GM21723 (cell line): ENCODE results near the gene AKAP12.
"Not testable (repeated sequence)": the region's sequence is repeated elsewhere in the genome, so short reads cannot be mapped to it uniquely, and the experiment has no call there.

ENCODE experiments used
- ATAC-seq: cut with Tn5 transposase; IDR thresholded peaks from one replicate; pipeline ENCODE4 v1.9.1; 2021; ENCODE audit warnings: mild to moderate bottlenecking, moderate library complexity; ENCODE audit not compliant: unreplicated experiment

AKAP12 gene

GRCh38 chr6:151307501-151307900, 67.7 kb downstream of the AKAP12 start:
- no peak for ATAC-seq

DNA sequence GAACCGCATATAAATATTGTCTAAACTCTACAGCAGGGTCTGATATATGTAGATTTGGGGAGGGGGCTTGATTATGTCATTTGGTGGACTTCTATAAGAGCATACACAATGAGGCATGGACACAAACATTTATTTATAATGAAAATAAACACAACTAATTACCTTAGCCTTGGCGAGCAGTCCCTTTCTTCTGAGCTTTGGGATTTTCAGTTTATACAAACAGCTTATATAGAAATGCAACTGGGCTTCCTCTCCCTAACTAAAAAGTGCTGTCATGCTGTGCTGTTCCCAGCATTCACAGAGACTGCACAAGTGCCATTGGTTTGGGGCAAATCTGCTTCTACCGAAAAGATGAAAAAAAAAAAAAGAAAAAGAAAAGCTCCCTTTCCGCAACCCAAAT, 69.9 kb downstream of the AKAP12 start:
- ATAC-seq: no peak

- no peak for ATAC-seq
Observed at GRCh38 chr6:151310279-151310678, 70.5 kb downstream of the AKAP12 start.

- ATAC-seq: no peak
Observed at GRCh38 chr6:151310852-151311767, 71.3 kb downstream of the AKAP12 start.

GRCh38 chr6:151313066-151313491, 73.3 kb downstream of the AKAP12 start:
- no peak for ATAC-seq

DNA sequence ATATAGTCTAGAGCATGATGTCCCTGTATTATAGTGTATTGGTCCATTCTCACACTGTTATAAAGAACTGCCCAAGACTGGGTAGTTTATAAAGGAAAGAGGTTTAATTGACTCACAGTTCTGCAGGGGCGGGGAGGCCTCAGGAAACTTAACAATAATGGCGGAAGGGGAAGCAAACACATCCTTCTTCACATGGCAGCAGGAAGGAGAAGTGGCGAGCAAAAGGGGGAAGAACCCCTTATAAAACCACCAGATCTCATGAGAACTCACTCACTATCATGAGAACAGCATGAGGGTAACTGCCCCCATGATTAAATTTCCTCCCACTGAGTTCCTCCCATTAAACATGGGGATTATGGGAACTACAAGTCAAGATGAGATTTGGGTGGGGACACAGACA, 75.9 kb downstream of the AKAP12 start:
- not testable (repeated sequence) for ATAC-seq

GRCh38 chr6:151317103-151317994, 77.6 kb downstream of the AKAP12 start:
- ATAC-seq: no peak

- ATAC-seq: no peak
Observed at GRCh38 chr6:151317995-151318365, 78.2 kb downstream of the AKAP12 start.

- ATAC-seq: no peak
Observed at GRCh38 chr6:151320140-151320539, 80.4 kb downstream of the AKAP12 start.

DNA sequence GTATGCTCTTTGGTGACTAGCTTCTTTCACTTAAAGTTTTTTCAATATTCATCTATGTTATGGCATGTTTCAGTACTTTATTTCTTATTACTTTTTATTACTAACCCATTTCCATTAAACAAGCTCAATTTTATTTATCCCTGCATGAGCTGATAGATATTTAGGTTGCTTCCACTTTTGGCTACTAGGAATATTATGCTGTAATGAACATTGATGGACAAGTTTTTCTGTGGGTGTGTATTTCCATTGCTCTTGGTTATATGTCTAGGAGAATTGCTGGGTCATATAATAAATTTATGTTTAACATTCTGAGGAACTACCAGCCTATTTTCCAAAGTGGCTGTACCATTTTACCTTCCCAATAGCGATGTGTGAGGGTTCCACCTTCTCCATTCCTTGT, 81.7 kb downstream of the AKAP12 start:
- ATAC-seq: no peak

- no peak for ATAC-seq
Observed at GRCh38 chr6:151322570-151322969, 82.8 kb downstream of the AKAP12 start.

DNA sequence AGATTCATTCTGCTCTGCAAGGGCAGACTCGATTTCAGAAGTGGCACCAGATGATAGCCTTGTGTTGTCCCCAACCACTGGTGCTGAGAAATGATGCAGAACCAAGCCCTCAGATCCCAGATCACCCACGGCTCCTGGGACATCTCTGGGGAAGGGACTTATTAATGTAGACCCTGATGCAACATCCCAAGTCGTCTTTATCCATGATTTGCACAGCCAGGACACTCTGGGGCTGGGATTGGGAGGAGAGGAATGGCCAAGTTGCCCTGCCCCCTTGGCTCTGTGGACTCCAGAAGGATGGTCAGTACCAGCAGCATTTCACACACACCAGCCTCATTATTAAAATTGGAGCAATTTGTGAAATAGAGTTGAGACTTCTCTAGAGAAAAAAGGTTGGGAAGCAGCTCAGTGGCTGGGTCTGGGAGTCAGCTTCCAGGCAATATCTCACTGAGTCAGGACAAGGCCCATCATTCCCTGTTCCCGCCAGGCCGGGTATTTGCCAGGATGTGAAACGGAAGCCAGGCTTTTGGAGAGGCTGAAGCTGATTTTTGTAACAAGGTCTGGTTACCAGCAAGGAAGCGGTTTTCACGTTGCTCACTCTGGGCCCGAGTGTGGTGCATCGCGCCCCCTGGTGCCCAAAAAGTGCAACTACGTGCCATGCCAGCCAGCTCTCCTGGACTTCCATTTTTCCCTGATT, 84.2 kb downstream of the AKAP12 start:
- peak; percentile 84 for ATAC-seq

DNA sequence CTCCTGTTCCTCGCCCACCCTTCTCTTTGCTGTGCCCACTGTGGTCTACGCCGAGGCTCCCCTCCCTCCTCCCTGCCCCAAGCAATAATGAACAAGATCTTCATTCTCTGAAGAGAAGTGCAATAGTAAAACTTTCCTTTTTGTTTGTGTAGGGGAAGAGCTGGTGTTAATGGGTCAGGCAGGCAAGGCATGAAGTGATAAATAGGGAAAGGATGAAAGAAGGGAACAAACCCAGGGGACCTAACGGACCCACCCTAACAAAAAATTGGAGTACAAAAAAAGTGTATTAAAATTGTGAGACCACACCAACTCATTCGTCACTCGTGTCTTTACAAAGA, 84.7 kb downstream of the AKAP12 start:
- peak; percentile 15 for ATAC-seq

DNA sequence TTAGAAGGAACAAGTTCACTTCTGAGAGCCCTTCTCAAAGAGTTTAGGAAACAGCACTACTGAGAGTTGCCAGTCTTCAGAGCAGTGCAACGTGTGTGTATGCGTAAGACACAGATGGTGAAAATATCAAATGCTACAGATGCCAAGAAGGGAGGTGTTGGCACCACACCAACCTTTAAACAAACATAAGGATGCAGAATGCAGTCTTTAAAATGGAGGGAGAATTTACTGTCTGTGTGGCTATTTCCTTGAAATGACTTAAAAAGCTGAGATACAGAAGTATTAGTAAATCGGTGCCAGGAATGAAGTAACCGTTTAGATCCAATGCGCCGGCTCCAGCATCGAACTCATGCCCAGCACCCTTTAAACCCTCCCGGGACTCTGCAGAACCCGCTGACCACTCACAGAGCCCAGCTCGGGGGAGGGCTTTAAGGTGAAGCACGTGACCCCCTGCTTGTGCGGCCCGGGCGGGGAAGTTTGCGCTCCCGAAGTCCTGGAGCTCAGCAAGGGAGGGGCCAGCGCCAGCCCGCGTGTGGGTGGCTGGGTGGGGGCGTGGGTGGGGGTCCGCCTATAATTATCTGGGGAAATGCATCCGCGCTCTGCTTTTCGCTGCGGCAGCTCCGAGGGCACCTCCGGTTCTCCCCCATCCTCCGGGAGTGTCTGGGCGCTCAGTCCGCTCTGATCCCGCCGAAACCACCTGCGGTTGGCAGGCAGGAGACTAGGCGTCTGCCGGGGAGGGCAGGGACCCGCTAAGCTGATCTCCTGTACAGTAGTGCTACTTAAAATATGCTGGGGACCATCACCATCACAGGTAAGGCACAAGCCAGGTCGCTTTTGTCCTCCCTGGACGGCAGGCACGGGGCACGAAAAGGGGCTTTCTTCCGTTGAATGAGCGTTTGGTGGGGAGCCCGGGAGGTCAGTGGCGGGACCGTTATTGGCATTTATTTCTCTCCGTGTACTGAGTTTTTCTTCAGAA, 85.6 kb downstream of the AKAP12 start:
- no peak for ATAC-seq

DNA sequence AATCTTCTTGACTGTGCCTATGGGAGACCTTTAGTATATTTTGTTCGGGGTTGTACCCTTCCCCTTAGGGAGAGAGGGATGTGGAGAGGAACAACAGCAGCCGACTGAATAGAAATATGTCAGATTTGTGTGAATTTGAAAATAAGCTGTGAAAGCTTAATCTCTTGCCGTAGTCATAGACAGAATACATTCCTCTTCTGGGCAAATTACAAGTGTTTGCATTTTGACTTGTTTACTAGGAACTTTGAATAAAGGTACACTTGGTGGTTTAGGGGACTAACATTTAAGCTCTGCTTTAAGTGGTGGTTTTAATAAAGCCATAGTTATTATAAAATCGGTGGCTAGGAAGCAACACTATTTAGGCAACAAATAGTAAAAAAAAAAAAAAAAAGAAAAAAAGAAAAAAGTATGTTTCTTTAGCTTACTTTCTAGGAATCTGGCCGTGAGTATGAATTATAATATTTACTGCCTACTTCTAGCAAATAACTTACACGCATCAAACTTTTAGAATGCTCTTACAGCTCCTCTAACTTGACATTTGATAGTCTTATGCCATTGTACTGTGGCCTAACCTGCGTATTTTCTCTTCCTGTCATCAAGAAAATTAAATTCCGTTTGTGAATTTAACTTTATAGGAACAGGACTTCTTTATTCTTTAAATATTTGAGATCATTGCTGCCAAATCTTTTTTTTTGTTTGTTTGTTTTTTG, 86.5 kb downstream of the AKAP12 start:
- no peak for ATAC-seq

DNA sequence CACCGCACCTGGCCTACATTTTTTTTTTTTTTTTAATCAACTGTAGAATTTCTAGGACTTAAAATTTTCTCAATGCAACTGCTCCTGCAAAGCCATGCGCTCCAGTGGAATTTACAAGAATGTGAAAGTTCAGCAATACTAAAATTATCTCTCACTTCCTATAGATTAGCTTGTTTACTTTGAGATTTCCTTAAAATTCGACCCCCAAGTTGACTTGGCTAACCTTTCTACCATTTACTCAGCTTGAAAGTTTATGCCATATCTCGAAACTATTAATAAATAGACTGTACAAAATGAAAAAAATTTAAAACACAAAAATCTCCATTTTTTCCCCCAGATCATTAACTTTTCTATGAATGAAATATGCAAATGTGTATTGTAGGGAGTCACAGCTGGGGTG, 87.3 kb downstream of the AKAP12 start:
- ATAC-seq: no peak

GRCh38 chr6:151330130-151330696, 90.4 kb downstream of the AKAP12 start:
- ATAC-seq: no peak

DNA sequence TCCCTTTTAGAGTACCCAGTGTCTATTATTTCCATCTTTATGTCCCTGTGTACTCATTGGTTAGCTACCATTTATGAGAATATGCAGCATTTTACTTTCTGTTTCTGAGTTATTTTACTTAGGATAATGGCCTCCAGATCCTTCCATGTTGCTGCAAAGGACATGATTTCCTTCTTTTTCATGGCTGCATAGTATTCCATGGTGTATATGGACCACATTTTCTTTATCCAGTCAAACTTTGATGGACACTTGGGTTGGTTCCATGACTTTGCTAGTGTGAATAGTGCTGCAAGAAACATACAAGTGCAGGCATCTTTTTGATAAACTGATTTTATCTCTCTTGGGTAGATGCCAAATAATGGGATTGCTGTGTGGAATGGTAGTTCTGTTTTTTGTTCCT, 96.2 kb downstream of the AKAP12 start:
- ATAC-seq: no peak

DNA sequence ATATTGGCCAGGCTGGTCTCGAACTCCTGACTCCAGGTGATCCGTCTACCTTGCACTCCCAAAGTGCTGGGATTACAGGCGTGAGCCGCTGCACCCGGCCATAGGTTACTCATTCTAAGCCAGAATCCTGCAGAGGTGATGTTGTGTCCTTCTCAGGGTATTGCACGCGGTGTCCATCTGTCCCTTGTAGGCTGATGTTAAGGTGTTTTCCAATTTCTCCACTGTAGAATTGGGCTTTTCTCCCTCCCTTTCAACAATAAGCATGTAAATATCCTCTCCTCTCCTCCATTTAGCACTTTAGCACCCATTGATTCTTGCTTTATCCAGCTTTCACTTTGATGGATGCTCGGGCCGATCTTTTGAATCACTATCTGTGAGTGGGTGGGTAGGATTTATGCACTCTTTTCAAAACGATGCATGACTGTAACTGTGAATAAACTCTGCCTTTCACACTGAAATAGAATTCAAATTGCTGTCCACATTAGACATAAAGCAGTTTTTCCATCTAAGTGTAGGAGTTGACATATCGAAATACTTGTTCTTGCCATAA, 99.0 kb downstream of the AKAP12 start:
- no peak for ATAC-seq
